ENCODE results near the gene RFTN2.

RFTN2 gene

GRCh38 chr2:197599285-197599965, 76.0 kb downstream of the RFTN2 start:
- H3K79me1 ChIP-seq (ENCODE audit: low read length): no peaks in the 10 kb centered on the region
- H2AK5ac ChIP-seq (ENCODE audit: low read length): no peak overlapping the region
- peak in 1 of 2 donors; percentile 36 for DNase-seq
- H3K4me2 ChIP-seq (ENCODE audit: low read length): no peak overlapping the region
- H2BK12ac ChIP-seq (ENCODE audit: low read length): no peak overlapping the region
- H3K79me2 ChIP-seq (ENCODE audit: control insufficient read depth, insufficient read depth, low read length, poor library complexity): no peaks in the 10 kb centered on the region
- no peak overlapping the region for H3K4me3 ChIP-seq (ENCODE audit: low read depth, low read length)
- no peak overlapping the region for H3K18ac ChIP-seq (ENCODE audit: low read length)
- no peak overlapping the region for H4K8ac ChIP-seq (ENCODE audit: low read depth, low read length)
- no peaks in the 10 kb centered on the region for H3K4me1 ChIP-seq (ENCODE audit: control insufficient read depth in 1 of 2, insufficient read depth in 2 of 2, low read length in 2 of 2)
- H2BK5ac ChIP-seq (ENCODE audit: low read depth, low read length, poor library complexity): no peak overlapping the region
- no peaks in the 10 kb centered on the region for H3K36me3 ChIP-seq (ENCODE audit: control insufficient read depth in 1 of 2, insufficient read depth in 2 of 2, low read length in 2 of 2)
- no CpG with 5 or more reads among the region's 11 CpGs for WGBS (ENCODE audit: extremely low coverage, insufficient coverage, insufficient read length)
- H2BK120ac ChIP-seq (ENCODE audit: insufficient read depth, low read length, poor library complexity): no peak overlapping the region
- no peak overlapping the region for H3K23ac ChIP-seq (ENCODE audit: low read length)
- H4K12ac ChIP-seq (ENCODE audit: low read depth, low read length): no peak overlapping the region
- no peak overlapping the region for H3K4ac ChIP-seq (ENCODE audit: low read depth, low read length)
- no peak overlapping the region for H4K91ac ChIP-seq (ENCODE audit: low read depth, low read length)
- no peaks in the 10 kb centered on the region for H3K9me3 ChIP-seq (ENCODE audit: insufficient read depth, low read depth, low read length)
- H3K9ac ChIP-seq (ENCODE audit: low read length): no peak overlapping the region
- H3K27me3 ChIP-seq (ENCODE audit: insufficient read depth, low read length): no peaks in the 10 kb centered on the region
- no peak overlapping the region for H3K27ac ChIP-seq (ENCODE audit: low read depth, low read length)
- H2AFZ ChIP-seq (ENCODE audit: insufficient read depth, low read length, poor library complexity): no peak overlapping the region
- no peak overlapping the region for H3K14ac ChIP-seq (ENCODE audit: low read length)

- H4K8ac ChIP-seq (ENCODE audit: low read depth, low read length): no peak overlapping the region
These were observed 76.9 kb downstream of the RFTN2 start for GRCh38 chr2:197598450-197598849.

GRCh38 chr2:197597166-197597565, 78.2 kb downstream of the RFTN2 start:
- no peak overlapping the region for H2BK12ac ChIP-seq (ENCODE audit: low read length)
- no peak overlapping the region for H3K14ac ChIP-seq (ENCODE audit: low read length)
- no peaks in the 10 kb centered on the region for H3K36me3 ChIP-seq (ENCODE audit: control insufficient read depth in 1 of 2, insufficient read depth in 2 of 2, low read length in 2 of 2)
- H3K4me1 ChIP-seq (ENCODE audit: control insufficient read depth in 1 of 2, insufficient read depth in 2 of 2, low read length in 2 of 2): no peaks in the 10 kb centered on the region
- H3K27ac ChIP-seq (ENCODE audit: low read depth, low read length): no peak overlapping the region
- H3K18ac ChIP-seq (ENCODE audit: low read length): no peak overlapping the region
- H3K79me2 ChIP-seq (ENCODE audit: control insufficient read depth, insufficient read depth, low read length, poor library complexity): no peaks in the 10 kb centered on the region
- no peaks in the 10 kb centered on the region for H3K27me3 ChIP-seq (ENCODE audit: insufficient read depth, low read length)
- DNase-seq: no peak
- no CpG with 5 or more reads among the region's 4 CpGs for WGBS (ENCODE audit: extremely low coverage, insufficient coverage, insufficient read length)
- H3K4me2 ChIP-seq (ENCODE audit: low read length): no peak overlapping the region
- no peak overlapping the region for H2AFZ ChIP-seq (ENCODE audit: insufficient read depth, low read length, poor library complexity)
- H3K23ac ChIP-seq (ENCODE audit: low read length): no peak overlapping the region
- no peaks in the 10 kb centered on the region for H3K79me1 ChIP-seq (ENCODE audit: low read length)
- no peak overlapping the region for H2BK5ac ChIP-seq (ENCODE audit: low read depth, low read length, poor library complexity)
- no peak overlapping the region for H3K4ac ChIP-seq (ENCODE audit: low read depth, low read length)
- H4K8ac ChIP-seq (ENCODE audit: low read depth, low read length): no peak overlapping the region
- H3K4me3 ChIP-seq (ENCODE audit: low read depth, low read length): no peak overlapping the region
- no peaks in the 10 kb centered on the region for H3K9me3 ChIP-seq (ENCODE audit: insufficient read depth, low read depth, low read length)
- H2AK5ac ChIP-seq (ENCODE audit: low read length): no peak overlapping the region
- no peak overlapping the region for H2BK120ac ChIP-seq (ENCODE audit: insufficient read depth, low read length, poor library complexity)
- H4K12ac ChIP-seq (ENCODE audit: low read depth, low read length): no peak overlapping the region
- no peak overlapping the region for H3K9ac ChIP-seq (ENCODE audit: low read length)
- no peak overlapping the region for H4K91ac ChIP-seq (ENCODE audit: low read depth, low read length)

More at GRCh38 chr2:197598450-197598849, 76.9 kb downstream of the RFTN2 start:
- Histone ChIP-seq H2AFZ (ENCODE audit: insufficient read depth, low read length, poor library complexity) (no peak overlapping the region), H3K9me3 (ENCODE audit: insufficient read depth, low read depth, low read length) (no peaks in the 10 kb centered on the region), H3K36me3 (ENCODE audit: control insufficient read depth in 1 of 2, insufficient read depth in 2 of 2, low read length in 2 of 2) (no peaks in the 10 kb centered on the region), H3K14ac (ENCODE audit: low read length) (no peak overlapping the region), H3K18ac (ENCODE audit: low read length) (no peak overlapping the region), H2BK5ac (ENCODE audit: low read depth, low read length, poor library complexity) (no peak overlapping the region), H3K4me3 (ENCODE audit: low read depth, low read length) (no peak overlapping the region), H4K12ac (ENCODE audit: low read depth, low read length) (no peak overlapping the region), H3K4ac (ENCODE audit: low read depth, low read length) (no peak overlapping the region), H2BK120ac (ENCODE audit: insufficient read depth, low read length, poor library complexity) (no peak overlapping the region), H3K4me1 (ENCODE audit: control insufficient read depth in 1 of 2, insufficient read depth in 2 of 2, low read length in 2 of 2) (no peaks in the 10 kb centered on the region), H3K27me3 (ENCODE audit: insufficient read depth, low read length) (no peaks in the 10 kb centered on the region), H3K23ac (ENCODE audit: low read length) (no peak overlapping the region), H3K79me2 (ENCODE audit: control insufficient read depth, insufficient read depth, low read length, poor library complexity) (no peaks in the 10 kb centered on the region), H3K27ac (ENCODE audit: low read depth, low read length) (no peak overlapping the region), H3K9ac (ENCODE audit: low read length) (peak overlapping the region; percentile 22), H4K91ac (ENCODE audit: low read depth, low read length) (no peak overlapping the region), H2AK5ac (ENCODE audit: low read length) (no peak overlapping the region), H3K79me1 (ENCODE audit: low read length) (no peaks in the 10 kb centered on the region), H2BK12ac (ENCODE audit: low read length) (no peak overlapping the region), H3K4me2 (ENCODE audit: low read length) (no peak overlapping the region)
- DNase-seq: no peak
- no CpG with 5 or more reads among the region's 5 CpGs for WGBS (ENCODE audit: extremely low coverage, insufficient coverage, insufficient read length)

GRCh38 chr2:197596766-197597165, 78.6 kb downstream of the RFTN2 start:
- Histone ChIP-seq H3K79me1 (ENCODE audit: low read length) (no peaks in the 10 kb centered on the region), H3K27me3 (ENCODE audit: insufficient read depth, low read length) (no peaks in the 10 kb centered on the region)

More at GRCh38 chr2:197596766-197597165, 78.6 kb downstream of the RFTN2 start:
- Histone ChIP-seq H3K23ac (ENCODE audit: low read length) (no peak overlapping the region), H3K4me2 (ENCODE audit: low read length) (no peak overlapping the region), H3K79me2 (ENCODE audit: control insufficient read depth, insufficient read depth, low read length, poor library complexity) (no peaks in the 10 kb centered on the region), H3K27ac (ENCODE audit: low read depth, low read length) (no peak overlapping the region), H3K4ac (ENCODE audit: low read depth, low read length) (no peak overlapping the region), H3K9ac (ENCODE audit: low read length) (no peak overlapping the region), H3K9me3 (ENCODE audit: insufficient read depth, low read depth, low read length) (no peaks in the 10 kb centered on the region), H3K14ac (ENCODE audit: low read length) (no peak overlapping the region), H3K4me1 (ENCODE audit: control insufficient read depth in 1 of 2, insufficient read depth in 2 of 2, low read length in 2 of 2) (no peaks in the 10 kb centered on the region), H2BK12ac (ENCODE audit: low read length) (no peak overlapping the region), H2AK5ac (ENCODE audit: low read length) (no peak overlapping the region), H4K91ac (ENCODE audit: low read depth, low read length) (no peak overlapping the region), H2BK120ac (ENCODE audit: insufficient read depth, low read length, poor library complexity) (no peak overlapping the region), H3K4me3 (ENCODE audit: low read depth, low read length) (no peak overlapping the region), H2AFZ (ENCODE audit: insufficient read depth, low read length, poor library complexity) (no peak overlapping the region), H4K8ac (ENCODE audit: low read depth, low read length) (no peak overlapping the region), H3K36me3 (ENCODE audit: control insufficient read depth in 1 of 2, insufficient read depth in 2 of 2, low read length in 2 of 2) (no peaks in the 10 kb centered on the region), H2BK5ac (ENCODE audit: low read depth, low read length, poor library complexity) (no peak overlapping the region), H3K18ac (ENCODE audit: low read length) (no peak overlapping the region), H4K12ac (ENCODE audit: low read depth, low read length) (no peak overlapping the region)
- WGBS (ENCODE audit: extremely low coverage, insufficient coverage, insufficient read length): no CpG with 5 or more reads among the region's 1 CpG
- no peak for DNase-seq
